ENCODE results near the gene ZNF879. TPM values are rescaled to one million over a fixed set of nuclear protein-coding genes. Genes with fewer than 3 reads are reported as not detected.
A peak's percentile ranks its signal among the peaks of the same experiment; 100 is the strongest.

The ZNF879 gene
- total and polyA plus RNA-seq, 9 of the 15 experiments (the other 6 are each of a cell fraction or from before 2014, with no cell fraction given) = 0.01 to 0.80 (median 0.33) TPM

DNA sequence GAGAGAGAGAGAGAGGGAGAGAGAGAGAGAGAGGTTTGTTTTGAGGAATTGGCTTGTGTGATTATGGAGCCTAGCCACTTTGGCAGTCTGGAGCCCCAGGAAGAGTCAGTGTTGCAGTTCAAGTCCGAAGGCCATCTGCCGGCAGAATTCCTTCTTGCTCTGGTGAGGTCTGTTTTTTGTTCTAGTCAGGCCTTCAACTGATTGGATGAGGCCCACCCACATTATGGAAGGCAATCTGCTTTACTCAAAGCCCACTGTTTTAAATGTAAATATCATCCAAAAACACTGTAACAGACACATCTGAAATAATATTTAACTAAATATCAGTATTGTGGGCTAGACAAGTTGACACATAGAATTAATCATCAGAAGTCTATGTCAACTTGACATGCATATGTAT lies 17.0 kb upstream of the ZNF879 start:
- WGBS (ENCODE audit: insufficient coverage, low coverage, missing lambda C conversion rate) = 0% methylated on average over 2 of the region's 2 CpGs
- in situ Hi-C loops (cut with MboI) = no loop called here
- no peak overlapping the region for H3K9ac ChIP-seq (ENCODE audit: insufficient read depth in 1 of 2, low read depth in 2 of 2, low read length in 2 of 2)

More for the DNA sequence above, 17.0 kb upstream of the ZNF879 start:
- Histone ChIP-seq H3K4me2 (ENCODE audit: insufficient read depth, low read length) (no peak overlapping the region), H3K27me3 (ENCODE audit: control insufficient read depth in 2 of 2, insufficient read depth in 2 of 2, low read length in 2 of 2) (no peaks in the 10 kb centered on the region), H4K20me1 (replicated peaks; ENCODE audit: control insufficient read depth, insufficient read depth, low read length) (no peaks in the 10 kb centered on the region), H3K36me3 (ENCODE audit: control insufficient read depth, insufficient read depth, low read length) (no peaks in the 10 kb centered on the region), H3K9me1 (ENCODE audit: control insufficient read depth, insufficient read depth, low read length) (no peaks in the 10 kb centered on the region), H3K9me3 (replicated peaks; ENCODE audit: control insufficient read depth, insufficient read depth, low read depth, low read length) (no peaks in the 10 kb centered on the region), H3K4me1 (replicated peaks in 1 of 2; ENCODE audit: control insufficient read depth in 2 of 2, insufficient read depth in 2 of 2, low read length in 2 of 2) (no peaks in the 10 kb centered on the region), H3K79me2 (ENCODE audit: control insufficient read depth, insufficient read depth, low read length) (no peaks in the 10 kb centered on the region), H2AFZ (ENCODE audit: low read depth, low read length) (no peak overlapping the region), H3K27ac (ENCODE audit: extremely low read depth, low read depth, low read length) (no peak overlapping the region), H3K4me3 (no peak overlapping the region)
- ATAC-seq (no peak), DNase-seq (ENCODE audit: extremely low read depth in 1 of 4, low spot score in 3 of 4) (no peak), FAIRE-seq (no peak)
- POLR2A ChIA-PET = no interaction called here
- CTCF ChIA-PET (ENCODE audit: low intra/inter-chr PET ratio) = no interaction called here
- intact Hi-C loops (cut with micrococcal nuclease) = no loop called here
- TF ChIP-seq ZNF134 (CRISPR knock-in tag; conservative IDR thresholded peaks at IDR 0.05) (peak; percentile 97), SMAD3 (CRISPR knock-in tag; conservative IDR thresholded peaks at IDR 0.05) (no peak), ZNF76 (CRISPR knock-in tag; IDR thresholded peaks at IDR 0.05; ENCODE audit: borderline replicate concordance) (no peak)
- TF ChIP-seq, protein P1, sequence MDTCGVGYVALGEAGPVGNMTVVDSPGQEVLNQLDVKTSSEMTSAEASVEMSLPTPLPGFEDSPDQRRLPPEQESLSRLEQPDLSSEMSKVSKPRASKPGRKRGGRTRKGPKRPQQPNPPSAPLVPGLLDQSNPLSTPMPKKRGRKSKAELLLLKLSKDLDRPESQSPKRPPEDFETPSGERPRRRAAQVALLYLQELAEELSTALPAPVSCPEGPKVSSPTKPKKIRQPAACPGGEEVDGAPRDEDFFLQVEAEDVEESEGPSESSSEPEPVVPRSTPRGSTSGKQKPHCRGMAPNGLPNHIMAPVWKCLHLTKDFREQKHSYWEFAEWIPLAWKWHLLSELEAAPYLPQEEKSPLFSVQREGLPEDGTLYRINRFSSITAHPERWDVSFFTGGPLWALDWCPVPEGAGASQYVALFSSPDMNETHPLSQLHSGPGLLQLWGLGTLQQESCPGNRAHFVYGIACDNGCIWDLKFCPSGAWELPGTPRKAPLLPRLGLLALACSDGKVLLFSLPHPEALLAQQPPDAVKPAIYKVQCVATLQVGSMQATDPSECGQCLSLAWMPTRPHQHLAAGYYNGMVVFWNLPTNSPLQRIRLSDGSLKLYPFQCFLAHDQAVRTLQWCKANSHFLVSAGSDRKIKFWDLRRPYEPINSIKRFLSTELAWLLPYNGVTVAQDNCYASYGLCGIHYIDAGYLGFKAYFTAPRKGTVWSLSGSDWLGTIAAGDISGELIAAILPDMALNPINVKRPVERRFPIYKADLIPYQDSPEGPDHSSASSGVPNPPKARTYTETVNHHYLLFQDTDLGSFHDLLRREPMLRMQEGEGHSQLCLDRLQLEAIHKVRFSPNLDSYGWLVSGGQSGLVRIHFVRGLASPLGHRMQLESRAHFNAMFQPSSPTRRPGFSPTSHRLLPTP (IDR thresholded peaks at IDR 0.05; ENCODE audit: borderline replicate concordance, extremely low read depth, insufficient read length) = no peak
- BruUV-seq (replicated peaks) = no TSS peak

All from K562 (cell line).